Cardiac fibroblast (primary cell): ENCODE measurements around the gene GJB3.

Source experiments
- DNase-seq, 2 donors: peaks; one replicate each; pipeline versions ENCODE4 v3.0.0 to v3.0.0-alpha.2; 2010; ENCODE audit warnings: low read depth in 2 of 2
- H3K4me3 ChIP-seq, 2 donors: replicated peaks in 1 of 2; 1 replicate in 1 of 2; 2 replicates in 1 of 2; pipeline ENCODE4 v1.5.1; 2011; ENCODE audit warnings: low read depth in 2 of 2, low read length in 2 of 2, mild to moderate bottlenecking in 2 of 2, moderate library complexity in 1 of 2
- TF ChIP-seq, protein P1 (sequence below): IDR thresholded peaks from one replicate; pipeline ENCODE4 v1.5.1; 2011; ENCODE audit warnings: low read depth, mild to moderate bottlenecking, low read length, inconsistent platforms

GJB3 gene

DNA sequence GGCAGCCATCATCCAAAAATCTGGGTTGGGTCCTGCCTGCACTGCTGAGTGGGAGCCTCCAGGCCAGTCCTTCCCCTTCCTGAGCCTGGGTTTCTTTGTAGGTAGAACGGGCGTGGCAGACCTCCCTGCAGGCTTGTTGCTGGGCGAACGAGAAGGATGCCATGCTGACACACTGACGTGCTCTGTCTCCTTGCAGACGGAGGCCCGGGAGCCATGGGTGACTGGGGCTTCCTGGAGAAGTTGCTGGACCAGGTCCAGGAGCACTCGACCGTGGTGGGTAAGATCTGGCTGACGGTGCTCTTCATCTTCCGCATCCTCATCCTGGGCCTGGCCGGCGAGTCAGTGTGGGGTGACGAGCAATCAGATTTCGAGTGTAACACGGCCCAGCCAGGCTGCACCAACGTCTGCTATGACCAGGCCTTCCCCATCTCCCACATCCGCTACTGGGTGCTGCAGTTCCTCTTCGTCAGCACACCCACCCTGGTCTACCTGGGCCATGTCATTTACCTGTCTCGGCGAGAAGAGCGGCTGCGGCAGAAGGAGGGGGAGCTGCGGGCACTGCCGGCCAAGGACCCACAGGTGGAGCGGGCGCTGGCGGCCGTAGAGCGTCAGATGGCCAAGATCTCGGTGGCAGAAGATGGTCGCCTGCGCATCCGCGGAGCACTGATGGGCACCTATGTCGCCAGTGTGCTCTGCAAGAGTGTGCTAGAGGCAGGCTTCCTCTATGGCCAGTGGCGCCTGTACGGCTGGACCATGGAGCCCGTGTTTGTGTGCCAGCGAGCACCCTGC lies 13.2 kb downstream of the GJB3 start:
- no peak for DNase-seq
- no peak overlapping the region for H3K4me3 ChIP-seq
- TF ChIP-seq, protein P1, sequence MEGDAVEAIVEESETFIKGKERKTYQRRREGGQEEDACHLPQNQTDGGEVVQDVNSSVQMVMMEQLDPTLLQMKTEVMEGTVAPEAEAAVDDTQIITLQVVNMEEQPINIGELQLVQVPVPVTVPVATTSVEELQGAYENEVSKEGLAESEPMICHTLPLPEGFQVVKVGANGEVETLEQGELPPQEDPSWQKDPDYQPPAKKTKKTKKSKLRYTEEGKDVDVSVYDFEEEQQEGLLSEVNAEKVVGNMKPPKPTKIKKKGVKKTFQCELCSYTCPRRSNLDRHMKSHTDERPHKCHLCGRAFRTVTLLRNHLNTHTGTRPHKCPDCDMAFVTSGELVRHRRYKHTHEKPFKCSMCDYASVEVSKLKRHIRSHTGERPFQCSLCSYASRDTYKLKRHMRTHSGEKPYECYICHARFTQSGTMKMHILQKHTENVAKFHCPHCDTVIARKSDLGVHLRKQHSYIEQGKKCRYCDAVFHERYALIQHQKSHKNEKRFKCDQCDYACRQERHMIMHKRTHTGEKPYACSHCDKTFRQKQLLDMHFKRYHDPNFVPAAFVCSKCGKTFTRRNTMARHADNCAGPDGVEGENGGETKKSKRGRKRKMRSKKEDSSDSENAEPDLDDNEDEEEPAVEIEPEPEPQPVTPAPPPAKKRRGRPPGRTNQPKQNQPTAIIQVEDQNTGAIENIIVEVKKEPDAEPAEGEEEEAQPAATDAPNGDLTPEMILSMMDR, result no peak

DNA sequence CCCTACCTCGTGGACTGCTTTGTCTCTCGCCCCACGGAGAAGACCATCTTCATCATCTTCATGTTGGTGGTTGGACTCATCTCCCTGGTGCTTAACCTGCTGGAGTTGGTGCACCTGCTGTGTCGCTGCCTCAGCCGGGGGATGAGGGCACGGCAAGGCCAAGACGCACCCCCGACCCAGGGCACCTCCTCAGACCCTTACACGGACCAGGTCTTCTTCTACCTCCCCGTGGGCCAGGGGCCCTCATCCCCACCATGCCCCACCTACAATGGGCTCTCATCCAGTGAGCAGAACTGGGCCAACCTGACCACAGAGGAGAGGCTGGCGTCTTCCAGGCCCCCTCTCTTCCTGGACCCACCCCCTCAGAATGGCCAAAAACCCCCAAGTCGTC lies 13.8 kb downstream of the GJB3 start:
- TF ChIP-seq, protein P1, result no peak
- H3K4me3 ChIP-seq, result no peak overlapping the region
- no peak for DNase-seq

GRCh38 chr1:34795916-34796315 lies 14.9 kb downstream of the GJB3 start:
- TF ChIP-seq, protein P1, result no peak
- DNase-seq, result no peak
- no peak overlapping the region for H3K4me3 ChIP-seq

DNA sequence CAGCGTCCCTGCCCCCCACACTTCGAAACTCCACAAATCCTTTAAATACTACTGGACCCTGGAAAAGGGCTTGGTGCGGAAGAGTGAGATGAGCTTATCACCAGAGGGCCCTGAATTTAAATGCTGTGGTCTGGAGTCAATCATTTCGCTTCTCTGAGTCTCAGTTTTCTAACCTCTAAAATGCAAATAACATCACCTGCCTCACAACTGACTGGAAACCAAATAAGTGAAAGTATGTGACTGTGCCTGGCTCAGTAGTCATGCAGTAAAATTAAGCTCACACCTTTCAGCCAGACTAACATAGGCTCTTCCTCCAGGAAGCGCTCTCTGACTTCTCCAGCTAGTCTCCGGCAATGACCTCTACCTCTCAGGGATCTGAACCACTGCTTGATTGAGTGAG lies 16.0 kb downstream of the GJB3 start:
- DNase-seq, result no peak
- TF ChIP-seq, protein P1, result no peak
- H3K4me3 ChIP-seq, result no peak overlapping the region

DNA sequence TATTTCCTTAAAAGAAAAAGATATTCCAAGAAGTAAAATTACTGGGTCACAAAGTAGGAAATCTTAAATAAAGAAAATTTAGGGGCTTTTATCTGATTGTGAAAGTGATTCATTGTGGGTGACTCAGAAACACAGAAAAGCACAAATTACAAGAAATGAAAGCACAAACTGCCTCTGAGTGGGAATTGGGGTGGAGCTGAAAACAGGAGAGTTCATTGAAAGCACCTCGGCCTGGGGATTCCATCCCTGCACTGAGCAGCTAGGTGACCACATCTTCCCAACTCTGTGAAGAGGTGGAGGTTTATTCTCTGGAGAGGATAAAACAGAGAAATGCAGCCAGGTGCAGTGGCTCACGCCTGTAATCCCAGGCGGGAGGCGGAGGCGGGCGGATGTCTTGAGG lies 19.2 kb downstream of the GJB3 start:
- H3K4me3 ChIP-seq, result no peak overlapping the region
- DNase-seq, result peak; percentile 27 to 56
- TF ChIP-seq, protein P1, result no peak

DNA sequence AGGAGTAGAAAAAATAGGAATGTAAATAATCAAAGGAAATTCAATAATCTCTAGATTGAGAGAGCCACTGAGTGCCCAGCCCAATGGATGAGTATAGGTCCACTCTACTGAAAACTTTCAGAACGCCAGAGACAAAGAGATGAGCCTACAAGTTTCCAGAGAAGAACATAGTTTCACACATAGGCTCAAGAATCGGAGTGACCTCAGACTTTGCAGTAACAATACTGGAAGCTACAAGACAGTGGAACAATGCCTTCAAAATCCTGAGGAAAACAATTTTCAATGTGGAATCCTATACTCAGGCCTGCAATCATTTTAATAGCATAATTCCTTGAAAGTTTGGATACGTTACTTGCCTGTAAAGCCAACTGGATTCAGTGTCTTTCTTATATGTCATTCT lies 22.8 kb downstream of the GJB3 start:
- DNase-seq, result no peak
- no peak overlapping the region for H3K4me3 ChIP-seq
- TF ChIP-seq, protein P1, result no peak

GRCh38 chr1:34806396-34806795 lies 25.4 kb downstream of the GJB3 start:
- no peak overlapping the region for H3K4me3 ChIP-seq
- DNase-seq, result peak in 1 of 2 donors; percentile 39
- TF ChIP-seq, protein P1, result no peak
